T-cell (primary cell): ENCODE measurements around the gene CAGE1. TPM values are rescaled to one million over a fixed set of nuclear protein-coding genes. Genes with fewer than 3 reads are reported as not detected.
"Not testable (repeated sequence)": the region's sequence is repeated elsewhere in the genome, so short reads cannot be mapped to it uniquely, and the experiment has no call there.

ENCODE experiments used
- ATAC-seq, 4 experiments: fragments of 200-7000 bp in 3 of 4; fragments of 150-1000 bp in 1 of 4; cut with Tn5 transposase; replicated peaks in 1 of 4; 1 replicate in 3 of 4; 2 replicates in 1 of 4; pipeline ENCODE4 v1.10.0; 2021; ENCODE audit warnings: moderate library complexity in 3 of 4, mild to moderate bottlenecking in 2 of 4, moderate number of reproducible peaks in 1 of 4
- CTCF ChIA-PET, 2 donors: fragments of 300-600 bp; sonication (Branson Sonifier 250); formaldehyde crosslinking; loops; one replicate each; lab custom pipeline; 2022; ENCODE audit warnings: antibody characterized with exemption in 2 of 2; lab: Charles Lee
- POLR2A ChIA-PET, 2 donors: fragments of 300-600 bp; sonication (Branson Sonifier 250); formaldehyde crosslinking; loops; one replicate each; lab custom pipeline; 2022; ENCODE audit warnings: antibody characterized with exemption in 2 of 2; lab: Charles Lee
- DNase-seq, 35 experiments: peaks; one replicate each; pipeline versions ENCODE4 v3.0.0 to v3.0.0-alpha.2; 2013 to 2023
- H3K27ac ChIP-seq: one replicate; pipeline ENCODE4 v1.5.1; 2013; ENCODE audit warnings: low read length
- H3K27me3 ChIP-seq, 2 experiments: replicated peaks in 1 of 2; 1 replicate in 1 of 2; 2 replicates in 1 of 2; pipeline versions ENCODE4 v1.6.1 to v1.7.0; 2013; ENCODE audit warnings: low read length in 1 of 2, mixed read lengths in 1 of 2; ENCODE audit not compliant: control insufficient read depth in 2 of 2, insufficient read depth in 2 of 2; ENCODE audit errors: extremely low read depth in 1 of 2
- H3K36me3 ChIP-seq, 2 donors: 1 replicate in 1 of 2; 2 replicates in 1 of 2; pipeline versions ENCODE4 v1.6.1 to v1.7.0; 2013; ENCODE audit warnings: low read length in 1 of 2; ENCODE audit not compliant: control insufficient read depth in 2 of 2, insufficient read depth in 1 of 2; ENCODE audit errors: extremely low read depth in 1 of 2
- H3K4me1 ChIP-seq, 2 experiments: 1 replicate in 1 of 2; 2 replicates in 1 of 2; pipeline versions ENCODE4 v1.6.1 to v1.7.0; 2013; ENCODE audit warnings: low read length in 2 of 2, mixed read lengths in 1 of 2; ENCODE audit not compliant: insufficient read depth in 2 of 2, control insufficient read depth in 1 of 2; ENCODE audit errors: extremely low read depth in 1 of 2
- H3K4me3 ChIP-seq, 2 donors: 1 replicate in 1 of 2; 2 replicates in 1 of 2; pipeline versions ENCODE4 v1.5.1 to v1.7.0; 2013; ENCODE audit warnings: mild to moderate bottlenecking in 2 of 2, low read length in 1 of 2, moderate library complexity in 1 of 2; ENCODE audit not compliant: control insufficient read depth in 1 of 2; ENCODE audit errors: extremely low read depth in 1 of 2
- H3K9me3 ChIP-seq: 2 replicates; pipeline ENCODE4 v1.7.0; 2013
- H3K27ac Mint-ChIP-seq, 2 donors: one replicate each; pipeline ENCODE4 v1.8.0; 2020 to 2021; ENCODE audit warnings: mild to moderate bottlenecking in 2 of 2, mixed read lengths in 2 of 2
- H3K27me3 Mint-ChIP-seq, 2 donors: one replicate each; pipeline ENCODE4 v1.8.0; 2021 to 2022; ENCODE audit warnings: mixed read lengths in 2 of 2
- H3K36me3 Mint-ChIP-seq: one replicate; pipeline ENCODE4 v1.8.0; 2021; ENCODE audit warnings: mixed read lengths
- H3K4me1 Mint-ChIP-seq, 3 donors: one replicate each; pipeline ENCODE4 v1.8.0; 2020 to 2022; ENCODE audit warnings: mixed read lengths in 3 of 3, mild to moderate bottlenecking in 1 of 3
- H3K4me3 Mint-ChIP-seq, 3 donors: one replicate each; pipeline ENCODE4 v1.8.0; 2020 to 2022; ENCODE audit warnings: mild to moderate bottlenecking in 3 of 3, mixed read lengths in 3 of 3, moderate library complexity in 3 of 3
- H3K9me3 Mint-ChIP-seq, 3 donors: one replicate each; pipeline ENCODE4 v1.8.0; 2020 to 2022; ENCODE audit warnings: mixed read lengths in 3 of 3
- WGBS: methylation state at CpG from one replicate; pipeline ENCODE4 v1.1.5; 2013; ENCODE audit warnings: missing lambda C conversion rate; ENCODE audit not compliant: insufficient coverage; 5-methylcytosine and 5-hydroxymethylcytosine counted together
- total RNA-seq, 35 experiments: library from RNA in 6 of 35; stranded (reverse) in 6 of 35; fragments of 120-200 nt in 1 of 35; gene quantifications; one replicate each; pipeline versions ENCODE4 v1.2.1 to v1.2.4 and lab custom pipeline; 2013 to 2026

Gene CAGE1
- total RNA-seq, 5 donors from 2014 or later (not counting 1 experiment from before 2014, with no cell fraction given), result 0.09 to 0.75 (median 0.31) TPM; not detected in 1

DNA sequence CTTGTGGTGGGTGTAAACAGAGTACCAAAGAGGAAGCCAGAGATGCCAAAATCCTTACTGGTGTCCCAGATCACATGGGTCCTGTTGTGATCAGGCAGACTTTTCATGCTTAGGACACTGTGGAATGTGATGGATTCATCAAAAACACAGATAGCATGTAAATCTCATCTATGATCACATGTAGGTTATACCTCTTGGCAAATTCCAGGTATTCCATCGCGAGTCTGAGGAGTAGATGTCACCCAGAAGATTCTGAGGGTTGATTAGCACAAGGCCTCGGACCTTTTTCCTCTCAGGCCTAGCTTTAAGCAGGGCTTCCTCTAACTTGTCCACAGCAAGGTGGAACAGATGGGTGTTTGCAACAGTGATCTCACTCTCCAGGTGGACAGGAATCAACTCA lies 48.3 kb downstream of the CAGE1 start:
- DNase-seq, result no peak
- H3K9me3 ChIP-seq, result no peaks in the 10 kb centered on the region
- CTCF ChIA-PET, result no interaction called here
- peaks cover 9 to 17% of the 10 kb centered on the region in 2 donors for H3K27me3 Mint-ChIP-seq
- no peaks in the 10 kb centered on the region for H3K9me3 Mint-ChIP-seq
- POLR2A ChIA-PET, result no interaction called here
- WGBS, result no CpG with 5 or more reads among the region's 3 CpGs
- no peaks in the 10 kb centered on the region for H3K4me1 ChIP-seq
- H3K27me3 ChIP-seq, result peaks cover 0 to 20% of the 10 kb centered on the region in 2 experiments
- ATAC-seq, result no peak
- peaks cover 0 to 11% (median 0%) of the 10 kb centered on the region in 3 donors for H3K4me1 Mint-ChIP-seq
- no peak overlapping the region for H3K4me3 ChIP-seq
- no peak overlapping the region for H3K27ac ChIP-seq
- no peaks in the 10 kb centered on the region for H3K36me3 ChIP-seq
- H3K36me3 Mint-ChIP-seq, result no peaks in the 10 kb centered on the region
- H3K4me3 Mint-ChIP-seq, result no peak overlapping the region
- no peak overlapping the region for H3K27ac Mint-ChIP-seq

DNA sequence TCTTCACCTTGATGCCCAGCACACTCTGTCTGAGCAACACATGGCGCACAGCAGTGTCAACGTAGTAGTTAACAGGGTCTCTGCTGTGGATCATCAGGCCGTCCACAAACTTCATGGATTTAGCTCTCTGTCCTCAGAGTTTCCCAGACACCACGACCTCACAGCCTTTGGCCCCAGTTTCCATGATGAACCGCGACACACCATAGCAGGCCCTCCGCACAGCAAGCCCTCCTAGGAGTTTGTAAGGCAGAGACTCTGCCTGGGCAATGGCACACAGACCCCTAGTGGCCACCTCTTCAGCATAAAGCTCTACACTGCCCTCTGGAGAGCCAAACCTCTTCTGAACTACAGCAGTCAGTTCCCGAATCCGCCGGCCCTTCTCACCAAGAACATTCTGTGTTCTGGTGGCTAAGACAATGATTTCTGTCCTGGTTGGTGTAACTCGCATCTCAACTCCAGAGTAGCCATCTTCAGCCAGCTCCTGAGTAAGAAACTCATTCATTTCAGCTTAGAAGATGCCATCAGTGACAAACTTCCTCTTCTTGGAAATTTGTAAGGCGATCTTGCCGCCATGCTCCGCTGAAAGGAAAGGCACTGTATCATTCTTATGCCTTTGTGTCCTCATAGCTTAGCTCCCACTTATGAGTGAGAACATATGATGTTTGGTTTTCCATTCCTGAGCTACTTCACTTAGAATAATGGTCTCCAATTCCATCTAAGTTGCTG lies 50.4 kb downstream of the CAGE1 start:
- 79% methylated on average over 10 of the region's 14 CpGs for WGBS
- not testable (repeated sequence) for H3K27ac ChIP-seq, ATAC-seq

DNA sequence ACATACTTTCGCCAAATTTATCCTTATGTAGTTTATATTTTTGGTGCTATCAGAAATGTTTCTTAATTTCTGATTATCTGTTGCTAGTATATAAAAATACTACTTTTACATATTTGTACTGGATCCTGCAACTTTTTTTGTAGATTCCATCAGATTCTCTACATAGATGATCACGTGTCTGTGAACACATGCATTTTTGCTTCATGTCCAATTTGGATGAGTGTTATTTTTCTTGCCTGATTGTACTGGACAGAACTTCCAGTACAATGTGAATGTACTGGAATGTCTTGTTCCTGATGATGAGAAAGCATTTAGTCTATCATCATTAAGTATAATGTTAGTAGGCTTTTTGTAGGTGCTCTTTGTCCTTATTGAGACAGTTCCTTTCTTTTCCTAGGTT lies 51.5 kb downstream of the CAGE1 start:
- POLR2A ChIA-PET, result no interaction called here
- DNase-seq, result no peak
- H3K9me3 Mint-ChIP-seq, result no peaks in the 10 kb centered on the region
- H3K4me3 Mint-ChIP-seq, result no peak overlapping the region
- Histone ChIP-seq H3K27ac (no peak overlapping the region), H3K4me3 (no peak overlapping the region), H3K9me3 (no peaks in the 10 kb centered on the region), H3K27me3 (peaks cover 0 to 18% of the 10 kb centered on the region in 2 experiments), H3K4me1 (no peaks in the 10 kb centered on the region), H3K36me3 (no peaks in the 10 kb centered on the region)
- no peaks in the 10 kb centered on the region for H3K36me3 Mint-ChIP-seq
- H3K4me1 Mint-ChIP-seq, result no peaks in the 10 kb centered on the region
- no peak for ATAC-seq
- peaks cover 4% of the 10 kb centered on the region in 2 donors for H3K27me3 Mint-ChIP-seq
- CTCF ChIA-PET, result no interaction called here
- H3K27ac Mint-ChIP-seq, result no peak overlapping the region
- WGBS, result no CpG with 5 or more reads among the region's 2 CpGs

More for the DNA sequence above, 50.4 kb downstream of the CAGE1 start:
- H3K4me1 Mint-ChIP-seq, H3K4me3 ChIP-seq, POLR2A ChIA-PET, H3K9me3 Mint-ChIP-seq, H3K36me3 Mint-ChIP-seq, H3K36me3 ChIP-seq, H3K9me3 ChIP-seq, H3K27ac Mint-ChIP-seq, H3K4me3 Mint-ChIP-seq, H3K4me1 ChIP-seq: not testable (repeated sequence)
- H3K27me3 ChIP-seq, result peaks cover 0 to 18% of the 10 kb centered on the region in 2 experiments
- H3K27me3 Mint-ChIP-seq, result peaks cover 9 to 11% of the 10 kb centered on the region in 2 donors
- DNase-seq, result peak in 2 of 35 experiments; percentile 18 to 22
- CTCF ChIA-PET, result interaction anchor here in 1 of 2 donors (1.0 kb wide), 1 partner anchor 17 kb away, joined by 3 read pairs; no protein-coding TSS in a partner anchor

DNA sequence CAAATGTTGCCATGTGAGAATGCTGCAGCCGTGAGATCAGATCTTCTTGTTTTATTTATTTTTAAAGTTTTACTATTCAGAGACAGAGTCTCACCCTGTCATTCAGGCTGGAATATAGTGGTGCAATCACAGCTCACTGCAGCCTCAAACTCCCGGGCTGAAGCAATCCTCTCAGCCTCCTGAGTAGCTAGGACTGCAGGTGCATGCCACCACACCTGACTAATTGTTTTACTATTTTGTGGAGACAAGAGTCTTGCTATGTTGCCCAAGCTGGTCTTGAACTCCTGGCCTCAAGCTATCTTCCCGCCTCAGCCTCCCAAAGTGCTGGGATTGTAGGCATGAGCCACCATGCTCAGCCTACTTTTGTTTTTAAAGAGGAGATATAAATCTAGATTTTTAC lies 54.0 kb downstream of the CAGE1 start:
- ChIA-PET CTCF (no interaction called here), POLR2A (no interaction called here)
- no peaks in the 10 kb centered on the region for H3K9me3 ChIP-seq
- peaks cover 0 to 3% of the 10 kb centered on the region in 2 experiments for H3K27me3 ChIP-seq
- H3K36me3 Mint-ChIP-seq, result no peaks in the 10 kb centered on the region
- H3K4me1 Mint-ChIP-seq, result no peaks in the 10 kb centered on the region
- H3K4me3 Mint-ChIP-seq, result no peak overlapping the region
- no peaks in the 10 kb centered on the region for H3K4me1 ChIP-seq
- H3K4me3 ChIP-seq, result no peak overlapping the region
- DNase-seq (no peak), ATAC-seq (no peak)
- H3K9me3 Mint-ChIP-seq, result no peaks in the 10 kb centered on the region
- no peak overlapping the region for H3K27ac Mint-ChIP-seq
- WGBS, result no CpG with 5 or more reads among the region's 3 CpGs
- no peaks in the 10 kb centered on the region for H3K36me3 ChIP-seq
- H3K27ac ChIP-seq, result no peak overlapping the region
- no peaks in the 10 kb centered on the region for H3K27me3 Mint-ChIP-seq

DNA sequence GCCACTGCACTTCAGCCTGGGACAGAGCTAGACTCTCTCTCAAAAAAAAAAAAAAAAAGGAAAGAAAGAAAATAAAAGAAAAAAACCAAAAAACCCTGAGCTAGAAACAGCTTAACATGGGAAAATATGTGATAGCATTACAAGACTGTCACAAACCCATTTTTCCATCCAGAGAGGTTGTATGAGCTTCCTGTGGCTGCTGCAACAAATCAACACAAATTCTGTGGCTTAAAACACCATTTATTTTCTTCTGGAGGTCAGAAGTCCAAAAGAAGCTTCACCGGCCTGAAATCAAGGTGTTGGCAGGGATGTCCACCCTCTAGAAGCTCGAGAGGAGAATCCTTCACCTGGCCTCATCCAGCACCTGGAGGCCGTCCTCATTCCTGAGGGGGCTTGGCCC lies 54.9 kb downstream of the CAGE1 start:
- POLR2A ChIA-PET, result no interaction called here

DNA sequence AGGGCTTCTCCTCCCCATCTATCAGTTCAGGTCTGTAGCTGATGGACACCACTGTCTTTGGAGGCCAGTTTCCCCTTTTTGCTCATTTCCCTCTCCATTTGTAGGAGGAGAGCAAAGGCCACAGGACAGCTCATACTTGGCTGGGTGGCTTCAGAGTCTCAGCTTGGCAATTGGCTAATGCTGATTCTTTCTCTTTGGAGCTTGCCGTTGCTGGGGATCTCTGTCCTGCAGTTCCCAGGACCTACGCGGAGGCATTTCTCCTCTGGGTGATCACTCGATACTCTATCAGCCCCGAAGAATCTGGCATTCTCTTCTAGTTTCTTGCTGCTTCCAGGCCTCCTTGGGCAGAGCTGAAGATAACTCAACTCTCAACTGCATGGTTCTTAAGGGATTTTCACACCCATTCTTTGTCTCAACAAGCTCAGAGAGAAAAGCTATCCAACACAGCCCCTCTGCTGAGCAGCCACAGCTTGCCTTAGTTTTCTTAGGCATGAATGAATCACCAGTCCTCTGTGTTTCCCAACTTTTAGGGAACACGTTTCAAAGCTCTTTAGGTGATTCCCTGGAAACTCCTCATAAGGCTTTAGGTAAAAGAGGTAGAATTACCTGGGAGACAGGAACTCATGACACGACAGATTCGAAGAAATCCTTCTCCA lies 57.3 kb downstream of the CAGE1 start:
- H3K9me3 ChIP-seq, result no peaks in the 10 kb centered on the region
- H3K4me1 Mint-ChIP-seq, result no peaks in the 10 kb centered on the region
- no peaks in the 10 kb centered on the region for H3K36me3 Mint-ChIP-seq
- H3K4me1 ChIP-seq, result no peaks in the 10 kb centered on the region
- H3K27me3 Mint-ChIP-seq, result peaks cover 0 to 3% of the 10 kb centered on the region in 2 donors
- no peaks in the 10 kb centered on the region for H3K9me3 Mint-ChIP-seq
- 84% methylated on average over 5 of the region's 8 CpGs for WGBS
- ATAC-seq (no peak), DNase-seq (no peak)
- ChIA-PET CTCF (interaction anchor here in 1 of 2 donors (0.6 kb wide), 1 partner anchor 17 kb away, joined by 4 read pairs; no protein-coding TSS in a partner anchor), POLR2A (no interaction called here)
- no peaks in the 10 kb centered on the region for H3K36me3 ChIP-seq
- H3K27ac ChIP-seq, result no peak overlapping the region
- no peak overlapping the region for H3K27ac Mint-ChIP-seq
- peaks cover 0 to under 1% of the 10 kb centered on the region in 2 experiments for H3K27me3 ChIP-seq
- H3K4me3 ChIP-seq, result no peak overlapping the region
- H3K4me3 Mint-ChIP-seq, result no peak overlapping the region

More for the DNA sequence above, 54.9 kb downstream of the CAGE1 start:
- ATAC-seq, result no peak
- peaks cover 0 to 3% of the 10 kb centered on the region in 2 experiments for H3K27me3 ChIP-seq
- no peaks in the 10 kb centered on the region for H3K4me1 ChIP-seq
- Mint-ChIP-seq H3K36me3 (no peaks in the 10 kb centered on the region), H3K9me3 (no peaks in the 10 kb centered on the region), H3K4me1 (no peaks in the 10 kb centered on the region), H3K4me3 (no peak overlapping the region), H3K27ac (no peak overlapping the region), H3K27me3 (no peaks in the 10 kb centered on the region)
- no peak overlapping the region for H3K27ac ChIP-seq
- no peak overlapping the region for H3K4me3 ChIP-seq
- DNase-seq, result no peak
- CTCF ChIA-PET, result no interaction called here
- H3K36me3 ChIP-seq, result no peaks in the 10 kb centered on the region
- WGBS, result 77% methylated on average over 3 of the region's 3 CpGs
- no peaks in the 10 kb centered on the region for H3K9me3 ChIP-seq
